Renal pelvis (tissue), 4 donors: ENCODE measurements around the gene PFDN6. TPM values are rescaled to one million over a fixed set of nuclear protein-coding genes. Genes with fewer than 3 reads are reported as not detected.

Experiments
- DNase-seq: peaks from one replicate; pipeline ENCODE4 v3.0.0-alpha.2; 2013
- polyA plus RNA-seq, 3 donors: library from polyadenylated mRNA; unstranded; fragments of 120-200 nt; gene quantifications; one replicate each; pipeline ENCODE4 v1.2.1, GENCODE V29; 2013; ENCODE audit not compliant: insufficient read length in 3 of 3

Gene PFDN6
- polyA plus RNA-seq, 3 donors = 74.9 to 83.0 (median 75.8) TPM

DNA sequence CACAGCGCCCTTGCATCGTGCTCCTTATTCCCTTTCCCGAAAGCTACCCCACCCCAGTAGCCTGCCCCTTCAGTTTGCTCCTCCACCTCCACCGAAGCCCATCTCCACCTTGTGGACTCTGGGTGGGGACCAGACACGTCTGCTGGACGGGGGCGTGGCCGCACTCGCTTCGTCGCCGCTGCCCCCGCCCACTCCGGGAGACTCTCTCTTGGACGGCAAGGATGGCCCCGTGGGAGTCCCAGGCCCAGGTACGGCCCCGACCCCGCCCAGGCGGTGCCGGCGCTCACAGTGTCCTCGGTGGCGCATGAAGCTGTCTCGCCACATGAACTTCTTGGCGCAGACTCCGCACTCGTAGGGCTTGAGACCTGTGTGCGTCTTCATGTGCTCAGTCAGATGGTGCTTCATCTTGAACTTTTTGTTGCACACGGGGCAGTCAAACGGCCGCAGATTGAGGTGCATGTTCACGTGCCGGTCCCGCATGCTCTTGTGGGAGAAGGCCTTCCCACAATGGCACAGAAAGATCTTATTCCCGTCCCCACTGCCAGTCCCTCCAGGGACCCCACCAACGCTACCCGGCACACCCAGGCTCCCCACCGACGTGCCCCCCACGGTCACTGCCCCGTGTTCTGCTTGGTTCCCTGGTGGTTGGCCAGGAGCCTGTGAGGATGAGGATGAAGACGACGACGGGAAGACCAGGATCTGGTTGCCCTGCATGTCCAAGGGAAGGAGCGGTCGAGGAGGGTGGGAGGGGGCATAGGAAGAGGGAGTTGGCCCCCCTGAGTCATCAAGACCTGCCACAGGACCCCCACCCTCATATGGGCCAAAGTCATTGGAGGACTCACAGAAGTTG lies 25.8 kb downstream of the PFDN6 start:
- no peak for DNase-seq

GRCh38 chr6:33315793-33316602 lies 26.6 kb downstream of the PFDN6 start:
- no peak for DNase-seq

DNA sequence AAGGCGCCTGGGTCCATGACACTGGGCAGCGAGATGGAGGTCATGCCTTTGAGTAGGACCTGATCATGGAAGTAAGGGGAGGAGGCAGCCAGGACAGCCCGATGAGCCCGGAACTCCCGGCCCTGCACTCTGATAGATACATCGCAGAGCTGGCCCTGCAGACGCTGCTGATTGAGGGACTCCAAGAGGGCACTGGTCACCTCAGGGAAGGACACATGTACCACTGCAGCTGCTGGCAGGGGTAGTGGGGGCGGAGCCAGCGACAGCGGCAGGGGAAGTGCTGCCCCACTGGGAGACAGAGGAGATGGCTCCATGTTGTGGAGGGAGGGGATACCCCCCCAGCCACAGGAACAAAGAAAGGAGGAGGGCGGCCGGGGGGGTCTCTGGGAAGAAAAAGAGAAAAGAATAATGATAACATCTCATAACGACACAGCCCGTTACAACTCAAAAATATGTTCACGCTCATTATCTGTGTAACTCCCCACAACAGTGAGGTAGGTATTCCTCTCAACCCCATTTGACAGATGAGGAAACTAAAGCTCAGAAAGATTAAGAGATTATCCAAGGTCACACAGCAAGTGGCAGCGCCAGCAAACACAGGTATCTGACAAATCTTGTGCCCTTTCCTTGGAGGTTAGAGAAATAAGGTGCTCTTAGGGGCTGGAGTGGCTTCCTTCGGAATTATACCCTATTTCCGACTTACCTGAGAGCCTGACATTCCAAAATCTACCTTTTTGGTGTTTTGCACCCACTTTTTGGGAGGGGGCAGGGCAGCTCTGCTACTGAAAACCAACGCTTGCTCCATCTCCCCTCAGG lies 27.4 kb downstream of the PFDN6 start:
- DNase-seq = no peak

GRCh38 chr6:33317419-33317668 lies 27.9 kb downstream of the PFDN6 start:
- DNase-seq = no peak

DNA sequence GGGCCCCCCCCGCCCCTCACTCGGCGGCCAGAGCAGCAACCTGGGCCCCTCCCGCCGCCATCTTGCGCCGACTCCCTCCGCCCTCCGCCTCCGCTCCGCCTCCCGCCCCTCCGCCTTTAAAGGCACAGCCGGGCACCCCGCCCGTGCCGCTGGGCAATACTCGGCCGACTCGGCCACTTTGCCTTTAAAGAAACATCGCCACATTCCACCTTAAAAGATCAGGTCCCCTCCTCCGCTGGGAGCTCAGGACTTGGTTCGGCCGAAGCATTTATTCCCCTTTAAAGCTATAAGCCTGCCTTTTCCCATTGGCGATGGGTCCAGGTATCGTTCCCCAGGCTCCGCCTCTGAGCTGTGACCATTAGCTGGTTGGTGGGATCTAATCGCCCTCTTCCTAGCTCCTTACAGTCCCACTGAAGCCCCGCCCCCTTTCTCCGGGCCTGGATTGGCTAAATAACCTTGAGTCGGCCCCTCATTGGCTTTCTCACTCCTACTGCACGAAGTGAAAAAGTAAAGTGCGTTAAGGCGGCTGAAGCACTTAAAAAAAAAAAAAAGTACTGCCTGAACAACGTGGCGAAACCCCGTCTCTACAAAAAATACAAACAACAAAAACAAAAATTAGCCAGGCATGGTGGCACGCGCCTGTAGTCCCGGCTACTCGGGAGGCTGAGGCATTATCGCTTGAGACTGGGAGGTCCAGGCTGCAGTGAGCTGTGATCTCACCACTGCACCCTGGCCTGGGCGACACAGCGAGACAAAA lies 28.4 kb downstream of the PFDN6 start, which contains the start of gene ZBTB22:
TSS of gene ZBTB22 (minus strand) at position 76 of the 757 bp plus-strand sequence. CDS start 828 bp downstream, outside the sequence.
- peak; percentile 100 for DNase-seq

DNA sequence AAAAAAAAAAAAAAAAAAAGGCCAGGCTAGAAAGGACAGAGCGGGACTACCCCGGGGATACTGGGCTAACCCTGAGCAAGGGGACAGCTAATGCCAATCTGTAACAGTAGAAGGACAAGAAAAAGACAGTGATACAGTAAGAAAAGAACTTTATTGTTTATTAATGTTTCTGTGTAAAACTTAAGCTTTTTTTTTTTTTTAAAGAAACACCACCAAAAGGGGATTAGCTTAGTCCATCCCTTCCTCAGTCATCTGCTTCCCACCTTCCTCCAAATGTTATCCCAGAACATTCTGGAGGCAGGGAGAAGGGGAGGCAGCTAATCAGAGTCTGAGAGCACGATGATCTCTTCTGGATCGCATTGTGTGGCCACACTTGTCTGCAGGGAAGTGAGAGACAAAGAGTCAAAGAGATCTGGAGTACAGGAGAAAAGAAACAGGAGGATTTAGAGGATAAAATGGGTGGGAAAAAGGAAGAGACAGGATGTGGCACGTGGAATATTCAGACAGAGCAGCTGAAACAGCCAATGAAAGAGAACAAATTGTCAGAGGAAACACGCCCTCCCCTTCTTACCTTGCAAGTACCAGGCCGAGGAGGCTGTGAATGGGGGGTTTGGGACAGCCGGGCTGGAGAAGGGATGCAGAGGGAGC lies 29.1 kb downstream of the PFDN6 start:
- no peak for DNase-seq

- no peak for DNase-seq
Measured at GRCh38 chr6:33319939-33320314, 30.5 kb downstream of the PFDN6 start.

DNA sequence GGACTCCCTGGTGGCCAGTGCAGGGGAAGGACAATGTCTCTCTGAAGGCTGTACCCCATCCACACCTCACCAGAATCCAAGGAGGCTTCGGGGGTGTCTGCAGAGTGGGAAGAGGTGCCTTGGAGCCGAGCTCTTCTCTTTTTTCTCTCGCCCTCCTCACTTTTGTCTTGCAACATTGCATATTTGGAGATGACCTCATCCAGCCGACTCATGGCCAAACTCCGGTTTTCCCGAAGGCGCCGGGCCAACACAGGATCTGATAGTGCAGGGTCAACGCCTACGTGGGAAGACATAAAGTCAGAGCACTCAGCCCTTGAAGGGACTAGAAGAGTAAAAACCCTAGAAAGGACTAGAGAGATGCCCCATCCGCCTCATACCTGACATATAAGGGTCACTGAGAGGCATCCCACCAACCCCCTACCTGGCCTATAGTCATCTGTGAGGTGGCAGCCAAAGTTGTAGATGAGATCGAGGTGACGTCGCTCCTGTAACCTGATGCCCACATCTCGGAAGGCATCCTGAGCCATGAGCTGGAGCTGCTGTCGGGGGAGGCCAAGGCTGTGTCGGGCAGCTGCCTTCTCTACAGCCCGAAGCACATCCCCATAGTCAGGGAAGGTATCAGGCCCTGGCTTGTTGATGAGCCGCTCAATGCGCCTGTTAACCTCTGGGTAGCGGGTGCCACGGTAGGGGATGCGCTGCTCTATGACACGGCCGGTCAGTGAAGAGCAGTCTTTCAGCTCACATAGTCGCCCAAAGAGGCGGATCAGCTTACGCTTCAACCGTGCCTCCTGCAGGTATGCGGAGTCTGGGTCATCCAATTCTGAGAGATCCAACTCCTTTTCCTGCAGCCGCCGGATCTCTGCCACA lies 31.1 kb downstream of the PFDN6 start:
- DNase-seq = no peak

DNA sequence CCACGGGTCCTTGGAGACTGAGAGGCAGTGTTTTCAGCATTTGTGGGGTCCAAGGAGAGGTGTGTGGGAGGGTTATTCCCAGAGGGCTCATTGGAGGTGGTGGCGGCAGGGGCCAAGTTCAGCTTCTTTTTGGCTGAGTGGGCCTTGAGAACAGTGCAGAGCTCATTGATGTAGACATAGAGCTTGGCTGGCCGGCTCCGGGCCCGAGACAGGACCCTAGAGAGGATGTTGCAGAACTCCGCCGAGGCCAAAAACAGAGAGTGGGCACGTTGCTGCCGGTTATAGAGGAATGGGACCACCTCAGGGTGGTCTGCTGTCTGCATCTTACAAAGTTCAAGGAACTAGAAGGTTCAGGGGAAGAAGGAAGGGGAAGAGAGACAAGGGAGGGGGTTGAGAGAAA lies 31.8 kb downstream of the PFDN6 start:
- no peak for DNase-seq

DNA sequence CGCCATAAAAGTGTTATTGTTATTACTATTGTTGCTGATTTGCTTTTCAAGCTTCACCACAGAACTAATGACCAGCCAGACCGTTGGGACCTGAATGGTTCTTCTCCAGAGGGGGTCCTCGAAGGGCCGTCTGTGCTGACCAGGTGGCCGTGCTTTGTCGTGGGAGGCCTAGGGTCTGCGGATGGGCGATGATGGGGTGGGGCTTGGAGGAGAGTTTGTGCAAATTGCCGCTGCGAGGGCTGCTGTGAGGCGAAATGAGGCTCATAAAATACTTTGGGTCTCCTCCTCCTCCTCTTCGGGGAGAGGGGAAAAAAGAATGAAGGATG lies 34.2 kb downstream of the PFDN6 start:
- no peak for DNase-seq

DNA sequence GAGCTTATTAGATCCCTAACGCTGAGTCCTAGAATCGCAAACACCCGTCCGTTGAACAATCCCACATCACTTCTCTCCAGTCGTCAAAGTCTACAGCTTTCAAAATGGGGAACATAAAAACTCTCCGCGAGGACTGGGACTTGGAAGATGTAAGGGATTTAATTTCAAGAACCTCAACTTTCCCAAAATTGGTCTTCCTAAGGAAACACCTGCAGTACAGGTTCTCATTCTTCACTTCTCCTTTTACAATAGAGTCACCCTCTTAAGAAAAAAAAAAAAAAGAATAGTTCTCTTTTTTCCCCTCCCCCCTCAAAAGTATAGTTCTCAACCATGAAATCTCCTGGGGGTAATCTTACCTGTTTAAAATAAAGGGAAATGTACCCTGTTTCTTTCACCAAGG lies 34.7 kb downstream of the PFDN6 start:
- DNase-seq = no peak

GRCh38 chr6:33329058-33329457 lies 39.7 kb downstream of the PFDN6 start:
- no peak for DNase-seq

DNA sequence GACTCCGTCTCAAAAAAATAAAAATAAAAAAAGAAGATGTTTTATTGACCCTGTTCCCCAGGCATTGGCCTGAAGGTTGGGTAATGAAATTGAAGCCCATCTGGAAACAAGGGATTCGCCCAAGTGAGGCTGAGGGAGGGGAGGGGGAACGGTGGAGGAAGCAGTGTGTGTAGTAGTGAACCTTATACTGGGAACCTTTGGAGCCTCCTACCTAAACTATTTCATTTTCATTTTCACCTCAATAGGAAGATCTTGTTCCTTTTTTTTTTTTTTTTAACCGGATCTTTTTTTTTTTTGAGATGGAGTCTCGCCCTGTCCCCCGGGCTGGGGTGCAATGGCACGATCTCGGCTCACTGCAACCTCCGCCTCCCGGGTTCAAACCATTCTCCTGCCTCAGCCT lies 41.3 kb downstream of the PFDN6 start:
- DNase-seq = no peak

DNA sequence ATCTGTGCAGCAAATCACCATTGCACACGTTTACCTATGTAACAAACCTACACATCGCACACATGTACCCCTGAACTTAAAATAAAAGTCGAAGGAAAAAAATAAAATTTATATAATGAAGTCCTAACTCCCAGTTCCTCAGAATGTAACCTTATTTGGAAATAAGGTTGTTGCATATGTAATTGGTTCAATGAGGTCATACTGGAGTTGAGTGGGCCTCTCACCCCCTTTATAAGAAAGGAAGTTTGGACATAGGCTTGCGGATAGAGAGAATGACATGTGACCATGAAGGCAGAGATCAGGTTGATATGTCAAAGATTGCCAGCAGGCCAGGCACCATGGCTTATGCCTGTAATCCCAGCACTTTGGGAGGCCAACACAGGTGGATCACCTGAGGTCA lies 44.3 kb downstream of the PFDN6 start:
- DNase-seq = no peak

DNA sequence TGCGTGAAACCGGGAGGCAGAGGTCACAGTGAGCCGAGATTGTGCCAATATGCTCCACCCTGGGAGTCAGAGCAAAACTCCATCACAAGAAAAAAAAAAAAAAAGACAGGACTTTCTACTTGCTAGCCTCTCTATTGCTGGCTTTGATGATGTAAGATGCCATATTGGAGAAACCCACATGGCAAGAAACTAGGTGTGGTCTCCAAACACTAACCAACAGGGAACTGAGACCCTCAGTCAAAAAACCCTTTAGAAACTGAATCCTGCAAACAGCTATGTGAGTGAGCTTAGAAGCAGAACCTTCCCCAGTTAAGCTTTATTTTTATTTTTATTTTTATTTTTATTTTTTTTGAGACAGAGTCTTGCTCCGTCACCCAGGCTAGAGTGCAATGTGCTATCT lies 46.5 kb downstream of the PFDN6 start:
- no peak for DNase-seq

DNA sequence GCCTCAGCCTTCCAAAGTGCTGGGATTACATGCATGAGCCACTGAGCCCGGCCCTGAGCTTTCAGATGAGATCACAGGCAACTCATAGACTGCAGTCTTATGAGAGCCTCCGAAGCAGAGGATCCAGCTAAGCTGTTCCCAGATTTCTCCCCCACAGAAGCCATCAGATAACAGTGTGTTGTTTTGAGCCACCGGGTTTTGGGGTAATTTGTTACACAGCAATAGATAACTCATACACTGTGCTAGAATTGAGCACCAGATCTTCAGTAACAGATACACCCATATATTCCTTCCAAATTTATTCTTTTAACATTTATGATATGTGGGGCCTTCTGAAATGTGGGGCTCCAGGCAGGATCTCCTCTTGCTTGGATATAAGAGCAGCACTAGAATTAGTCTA lies 47.1 kb downstream of the PFDN6 start:
- no peak for DNase-seq

- DNase-seq = no peak
Measured at GRCh38 chr6:33339193-33339592, 49.8 kb downstream of the PFDN6 start.
